H54 (cell line): ENCODE data around the gene KCNQ2.

Source experiments
- DNase-seq: peaks from one replicate; pipeline ENCODE4 v3.0.0; 2011; ENCODE audit warnings: low spot score, mixed read lengths; ENCODE audit not compliant: insufficient read length
- FAIRE-seq: peaks from 3 replicates; lab custom pipeline; 2011; peaks lifted over from hg19 to GRCh38; lab: Jason Lieb, UNC
- POLR2A ChIP-seq: IDR thresholded peaks from 2 replicates; pipeline ENCODE4 v1.6.1; 2011; ENCODE audit warnings: low read depth, mild to moderate bottlenecking, low read length

Gene KCNQ2

GRCh38 chr20:63416631-63417030, 55.8 kb downstream of the KCNQ2 start:
- FAIRE-seq (no peak), DNase-seq (no peak)
- TF ChIP-seq POLR2A, result no peak

DNA sequence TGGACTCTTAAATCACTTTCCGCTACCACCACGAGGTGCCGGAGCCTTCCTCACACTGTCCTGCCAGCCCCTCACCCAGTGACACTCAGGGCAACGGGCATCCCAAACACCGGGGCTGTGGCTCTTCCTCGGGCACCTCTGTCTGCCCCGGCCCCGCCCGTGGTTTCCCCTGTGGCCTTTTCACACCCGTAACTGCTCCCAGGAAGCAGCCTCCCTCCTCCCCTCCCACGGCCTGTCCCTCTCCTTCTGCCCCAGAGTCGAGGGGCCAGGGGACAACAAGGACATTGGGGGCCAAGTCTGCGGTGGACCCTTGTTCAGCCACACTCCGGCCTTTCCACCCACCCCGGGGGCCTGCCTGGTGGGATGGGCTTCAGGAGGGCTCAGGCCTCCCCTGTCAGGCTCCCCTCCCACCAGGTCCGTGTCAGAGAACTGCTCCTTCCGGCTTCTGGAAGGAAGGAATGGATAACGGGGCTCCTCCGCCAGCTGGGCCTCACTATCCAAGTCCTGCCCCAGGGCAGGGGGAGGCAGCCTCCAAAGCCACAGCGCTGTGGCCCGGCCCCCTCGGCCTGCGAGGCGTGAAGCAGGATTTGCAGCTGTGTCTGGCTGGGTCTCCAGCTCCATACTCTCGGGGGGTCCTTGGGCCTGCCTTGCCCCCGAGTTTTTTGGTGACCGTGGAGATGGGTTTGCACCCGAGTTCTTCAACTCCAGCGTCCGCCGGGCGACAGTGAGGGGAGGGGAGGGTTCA, 56.6 kb downstream of the KCNQ2 start:
- DNase-seq (no peak), FAIRE-seq (no peak)
- TF ChIP-seq POLR2A, result no peak

DNA sequence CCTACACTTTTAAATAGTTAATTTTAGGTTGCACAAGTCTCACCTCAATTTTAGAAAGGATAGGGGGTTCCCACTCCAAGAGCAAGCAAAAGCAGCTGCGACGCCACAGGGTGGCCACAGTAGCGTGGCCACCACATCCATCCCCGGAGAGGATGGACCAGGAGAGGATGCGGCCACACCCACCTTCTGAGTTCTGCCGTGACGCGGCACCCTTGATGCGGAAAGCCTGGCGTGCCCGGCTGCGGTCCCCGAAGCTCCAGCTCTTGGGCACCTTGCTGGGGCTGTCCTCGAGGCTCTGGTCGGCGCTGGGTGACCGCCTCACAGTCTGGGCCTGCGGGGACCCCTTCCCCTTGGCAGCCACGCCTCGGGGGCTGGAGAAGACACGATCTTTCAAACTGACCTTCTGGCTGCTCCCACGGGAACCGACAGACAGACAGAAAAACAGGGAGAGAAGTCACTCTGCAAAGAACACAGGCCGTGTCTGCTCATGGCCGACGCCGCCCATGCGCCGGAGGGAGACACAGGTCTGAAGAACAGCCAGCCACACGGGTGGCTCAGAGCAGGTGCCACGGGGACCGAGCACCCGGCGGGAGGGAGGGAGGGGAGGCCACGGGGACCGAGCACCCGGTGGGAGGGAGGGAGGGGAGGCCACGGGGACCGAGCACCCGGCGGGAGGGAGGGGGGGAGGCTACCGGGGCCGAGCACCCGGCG, 57.6 kb downstream of the KCNQ2 start:
- no peak for TF ChIP-seq POLR2A
- DNase-seq, result no peak
- FAIRE-seq, result no peak

GRCh38 chr20:63413963-63414684, 58.3 kb downstream of the KCNQ2 start:
- TF ChIP-seq POLR2A, result no peak
- FAIRE-seq, result no peak
- DNase-seq, result no peak

DNA sequence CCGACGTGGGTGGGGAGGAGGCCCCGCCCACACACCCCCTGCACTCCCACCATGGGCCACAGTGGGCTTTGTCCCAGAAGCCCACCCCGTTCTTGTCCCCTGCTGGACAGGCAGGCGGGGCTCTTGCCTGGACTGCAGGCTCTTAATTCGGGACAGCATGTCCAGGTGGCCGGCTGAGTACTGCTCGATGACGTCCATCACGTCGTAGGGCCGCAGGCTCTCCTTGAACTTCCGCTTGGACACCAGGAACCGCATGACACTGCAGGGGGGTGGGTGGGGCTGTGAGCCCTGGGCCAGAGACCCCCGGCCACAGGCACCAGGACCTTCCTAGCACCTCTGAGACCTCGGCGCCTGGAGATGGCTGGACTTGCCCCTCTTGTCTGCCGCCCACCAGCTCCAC, 59.1 kb downstream of the KCNQ2 start:
- no peak for TF ChIP-seq POLR2A
- no peak for FAIRE-seq
- DNase-seq, result no peak

DNA sequence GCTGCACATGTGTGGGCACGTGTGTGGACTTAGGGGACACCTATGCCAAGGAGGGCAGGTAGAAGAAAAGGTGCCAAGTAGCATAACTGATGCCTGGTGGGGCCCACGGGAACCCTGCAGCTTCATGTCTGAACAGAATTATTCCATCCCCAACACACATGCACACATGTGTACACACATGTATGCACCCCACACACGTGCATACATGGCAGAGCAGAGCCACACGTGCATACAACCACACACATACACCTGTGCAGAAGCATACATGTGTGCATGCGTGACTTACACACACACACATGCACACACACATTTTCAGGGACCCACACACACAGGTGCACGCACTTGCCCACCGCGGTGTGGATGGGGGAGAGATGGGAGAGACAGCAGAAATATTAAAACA, 59.6 kb downstream of the KCNQ2 start:
- no peak for DNase-seq
- FAIRE-seq, result no peak
- TF ChIP-seq POLR2A, result no peak

- no peak for DNase-seq
- no peak for FAIRE-seq
Observed at GRCh38 chr20:63411898-63412631, 60.4 kb downstream of the KCNQ2 start.

DNA sequence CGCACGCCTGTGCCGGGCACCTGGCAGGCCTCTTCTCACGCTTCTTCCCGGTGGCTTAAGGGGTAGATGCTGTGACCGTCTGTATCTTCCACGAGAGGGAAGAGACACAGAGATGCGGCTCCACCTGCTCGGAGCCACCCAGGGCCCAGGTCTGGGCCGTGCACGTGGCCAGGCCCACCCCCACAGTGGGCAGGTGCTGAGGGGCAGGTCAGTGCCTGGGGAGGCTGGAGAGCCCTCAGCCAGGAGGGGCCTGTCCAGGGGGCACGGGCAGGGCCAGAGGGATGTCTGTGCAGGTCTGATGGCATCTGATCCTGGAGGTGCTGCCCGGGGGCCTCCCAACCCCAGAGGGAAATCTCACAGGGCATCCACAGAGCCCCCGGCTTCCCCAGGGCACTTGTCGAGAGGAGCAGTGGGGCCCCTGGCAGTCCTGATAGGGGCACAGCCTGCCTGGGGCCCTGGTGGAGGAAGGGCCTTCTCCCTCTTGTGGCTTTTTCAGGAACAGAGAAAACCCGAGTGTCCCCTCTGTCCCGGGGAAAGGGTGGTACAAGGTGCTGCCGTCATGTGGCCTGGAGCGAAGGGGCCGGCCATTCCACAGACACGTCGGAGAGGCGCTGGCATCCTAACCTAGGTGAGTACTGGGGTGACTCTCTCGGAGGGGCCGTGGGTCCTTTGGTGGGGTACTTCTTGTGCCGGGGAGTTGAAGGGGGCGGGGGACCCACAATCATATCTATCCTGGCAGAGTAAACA, 61.1 kb downstream of the KCNQ2 start:
- DNase-seq (no peak), FAIRE-seq (no peak)
- TF ChIP-seq POLR2A, result no peak

More at GRCh38 chr20:63411898-63412631, 60.4 kb downstream of the KCNQ2 start:
- TF ChIP-seq POLR2A, result no peak

GRCh38 chr20:63409834-63410435, 62.5 kb downstream of the KCNQ2 start:
- FAIRE-seq, result no peak
- no peak for DNase-seq
- TF ChIP-seq POLR2A, result no peak

GRCh38 chr20:63409066-63409833, 63.2 kb downstream of the KCNQ2 start:
- TF ChIP-seq POLR2A, result no peak
- FAIRE-seq (no peak), DNase-seq (no peak)

- no peak for FAIRE-seq
- TF ChIP-seq POLR2A, result no peak
- no peak for DNase-seq
Observed at GRCh38 chr20:63408684-63409046, 63.8 kb downstream of the KCNQ2 start.
